IMR-90 (cell line): ENCODE data around the gene MRPL28. TPM values are rescaled to one million over a fixed set of nuclear protein-coding genes. Genes with fewer than 3 reads are reported as not detected.

Experiments
- ATAC-seq: fragments of 200-7000 bp; cut with Tn5 transposase; 2 replicates; pipeline ENCODE4 v1.9.1; 2020; ENCODE audit warnings: low read depth, mild to moderate bottlenecking, moderate library complexity
- BruUV-seq: library from RNA; stranded (reverse); fragments of 400-500 nt; replicated peaks from 2 replicates; lab custom pipeline; 2021; lab: Mats Ljungman, UMichigan
- CTCF ChIA-PET: fragments of 300-600 bp; formaldehyde crosslinking; extraction: SDS; loops from one replicate; lab custom pipeline; 2021; ENCODE audit warnings: antibody characterized with exemption; lab: Yijun Ruan, JAX
- POLR2A ChIA-PET: fragments of 300-600 bp; sonication (Branson Sonifier 250); formaldehyde crosslinking; loops from one replicate; lab custom pipeline; 2022; ENCODE audit warnings: antibody characterized with exemption; ENCODE audit not compliant: unreplicated experiment; lab: Charles Lee
- DNase-seq: peaks from one replicate; pipeline ENCODE4 v3.0.0; 2013
- H2AFZ ChIP-seq: replicated peaks from 2 replicates; pipeline ENCODE3; 2013; ENCODE audit warnings: low read length, mild to moderate bottlenecking; ENCODE audit not compliant: poor library complexity
- H2AK5ac ChIP-seq: 2 replicates; pipeline ENCODE4 v1.6.1; 2013; ENCODE audit warnings: low read depth, low read length, inconsistent platforms
- H2AK9ac ChIP-seq: replicated peaks from 2 replicates; pipeline ENCODE3; 2013; ENCODE audit warnings: mild to moderate bottlenecking, low read depth, low read length, moderate library complexity; ENCODE audit not compliant: poor library complexity
- H2BK120ac ChIP-seq: 2 replicates; pipeline ENCODE4 v1.6.1; 2013; ENCODE audit warnings: low read depth, low read length, inconsistent platforms
- H2BK15ac ChIP-seq: 3 replicates; pipeline ENCODE4 v1.6.1; 2013; ENCODE audit warnings: low read depth, low read length, inconsistent platforms
- H2BK20ac ChIP-seq: 2 replicates; pipeline ENCODE4 v1.6.1; 2013; ENCODE audit warnings: low read depth, mild to moderate bottlenecking, inconsistent platforms, low read length, moderate library complexity
- H2BK5ac ChIP-seq: 2 replicates; pipeline ENCODE4 v1.6.1; 2013; ENCODE audit warnings: mild to moderate bottlenecking, low read depth, low read length, inconsistent platforms; ENCODE audit not compliant: poor library complexity, severe bottlenecking
- H3K14ac ChIP-seq: replicated peaks from 2 replicates; pipeline ENCODE4 v1.6.1; 2013; ENCODE audit warnings: low read depth, low read length, inconsistent platforms
- H3K18ac ChIP-seq: 2 replicates; pipeline ENCODE4 v1.6.1; 2013; ENCODE audit warnings: low read depth, low read length, control low read depth
- H3K23ac ChIP-seq: 2 replicates; pipeline ENCODE4 v1.6.1; 2013; ENCODE audit warnings: low read depth, low read length, inconsistent platforms
- H3K27ac ChIP-seq: 2 replicates; pipeline ENCODE4 v1.5.1; 2013; ENCODE audit warnings: mild to moderate bottlenecking, control low read depth, low read length; ENCODE audit not compliant: insufficient read depth
- H3K27me3 ChIP-seq: 2 replicates; pipeline ENCODE4 v1.6.1; 2013; ENCODE audit warnings: low read length; ENCODE audit not compliant: control insufficient read depth, insufficient read depth
- H3K36me3 ChIP-seq: 2 replicates; pipeline ENCODE4 v1.6.1; 2013; ENCODE audit warnings: low read length, mixed read lengths; ENCODE audit not compliant: control insufficient read depth, insufficient read depth
- H3K4ac ChIP-seq: 2 replicates; pipeline ENCODE4 v1.6.1; 2013; ENCODE audit warnings: low read depth, low read length, inconsistent platforms
- H3K4me1 ChIP-seq: 2 replicates; pipeline ENCODE4 v1.6.1; 2013; ENCODE audit warnings: low read length, mixed read lengths; ENCODE audit not compliant: control insufficient read depth, insufficient read depth
- H3K4me2 ChIP-seq: 2 replicates; pipeline ENCODE4 v1.6.1; 2013; ENCODE audit warnings: low read depth, mild to moderate bottlenecking, control low read depth, low read length, moderate library complexity
- H3K4me3 ChIP-seq: 2 replicates; pipeline ENCODE4 v1.5.1; 2013; ENCODE audit warnings: low read depth, mild to moderate bottlenecking, control low read depth, low read length, moderate library complexity; ENCODE audit not compliant: insufficient read depth
- H3K56ac ChIP-seq: 2 replicates; pipeline ENCODE4 v1.6.1; 2013; ENCODE audit warnings: low read length, inconsistent platforms; ENCODE audit not compliant: insufficient read depth; ENCODE audit errors: extremely low read depth
- H3K79me1 ChIP-seq, 2 experiments: 2 replicates each; pipeline ENCODE4 v1.6.1; 2013; ENCODE audit warnings: low read length in 2 of 2, inconsistent platforms in 1 of 2, low read depth in 1 of 2
- H3K9ac ChIP-seq: 2 replicates; pipeline ENCODE4 v1.6.1; 2013; ENCODE audit warnings: low read depth, low read length, control low read depth
- H3K9me1 ChIP-seq: 2 replicates; pipeline ENCODE4 v1.6.1; 2013; ENCODE audit warnings: low read length, inconsistent platforms; ENCODE audit not compliant: insufficient read depth
- H3K9me3 ChIP-seq: 2 replicates; pipeline ENCODE4 v1.6.1; 2013; ENCODE audit warnings: low read length; ENCODE audit not compliant: control insufficient read depth, insufficient read depth
- H4K20me1 ChIP-seq: 2 replicates; pipeline ENCODE4 v1.6.1; 2013; ENCODE audit warnings: low read length, inconsistent platforms; ENCODE audit not compliant: insufficient read depth
- H4K5ac ChIP-seq: 2 replicates; pipeline ENCODE4 v1.6.1; 2013; ENCODE audit warnings: mild to moderate bottlenecking, low read depth, low read length, control low read depth
- H4K8ac ChIP-seq, 2 experiments: 2 replicates each; pipeline ENCODE4 v1.6.1; 2013; ENCODE audit warnings: low read depth in 2 of 2, low read length in 2 of 2, control low read depth in 1 of 2, inconsistent platforms in 1 of 2
- H4K91ac ChIP-seq: 2 replicates; pipeline ENCODE4 v1.6.1; 2013; ENCODE audit warnings: low read depth, low read length, inconsistent platforms; ENCODE audit not compliant: insufficient read depth
- BHLHE40 ChIP-seq: fragments of 150-350 bp; IDR thresholded peaks from 2 replicates; pipeline ENCODE4 v1.6.1; 2016; ENCODE audit warnings: mild to moderate bottlenecking, low read depth, low read length
- CEBPB ChIP-seq: IDR thresholded peaks from 2 replicates; pipeline ENCODE4 v1.6.1; 2012; ENCODE audit warnings: low read depth, low read length, improper control_type of control experiment
- CTCF ChIP-seq: conservative IDR thresholded peaks from 2 replicates; pipeline ENCODE4 v1.5.1; 2012; ENCODE audit warnings: mild to moderate bottlenecking, low read depth, low read length, improper control_type of control experiment
- ELK1 ChIP-seq: fragments of 150-350 bp; IDR thresholded peaks from 2 replicates; pipeline ENCODE4 v1.6.1; 2016; ENCODE audit warnings: low read depth, mild to moderate bottlenecking, low read length, moderate library complexity, borderline replicate concordance
- MXI1 ChIP-seq: IDR thresholded peaks from 2 replicates; pipeline ENCODE4 v1.6.1; 2012; ENCODE audit warnings: low read depth, mild to moderate bottlenecking, low read length, moderate library complexity, borderline replicate concordance
- NFE2L2 ChIP-seq: fragments of 150-350 bp; IDR thresholded peaks from 2 replicates; pipeline ENCODE4 v1.6.1; 2016; ENCODE audit warnings: low read depth, mild to moderate bottlenecking, low read length
- RAD21 ChIP-seq: IDR thresholded peaks from 2 replicates; pipeline ENCODE4 v1.6.1; 2012; ENCODE audit warnings: low read length, improper control_type of control experiment
- WGBS, 2 experiments: methylation state at CpG; one replicate each; pipeline versions ENCODE4 v1.1.5 to v1.1.7; 2013; ENCODE audit warnings: missing lambda C conversion rate in 2 of 2; ENCODE audit not compliant: insufficient read length in 1 of 2; ENCODE audit errors: extremely low coverage in 2 of 2; 5-methylcytosine and 5-hydroxymethylcytosine counted together
- dilution Hi-C: fragments of 300-500 bp; cut with HindIII; formaldehyde crosslinking; loops from one replicate; pipeline ENCODE4 v1.14.3; 2018; ENCODE audit warnings: low sequenced_read_pairs; ENCODE audit not compliant: unreplicated experiment
- in situ Hi-C: fragments of 300-500 bp; cut with MboI; formaldehyde crosslinking; loops from 3 replicates; pipeline ENCODE4 v1.14.3; 2019; ENCODE audit warnings: low sequenced_read_pairs, inconsistent platforms, mixed read lengths
- intact Hi-C: fragments of 100-400 bp; cut with micrococcal nuclease; formaldehyde crosslinking; loops from 2 replicates; pipeline ENCODE4 v1.10.0; 2022
- polyA plus RNA-seq, 3 experiments: library from polyadenylated mRNA; depleted of rRNA; stranded (reverse); fragments of >200 nt; gene quantifications; 2 replicates each; pipeline ENCODE4 v1.2.3, GENCODE V29; 2012; ENCODE audit warnings: low replicate concordance in 1 of 3
- total RNA-seq: library from RNA; depleted of rRNA; stranded (reverse); fragments of >200 nt; gene quantifications from 2 replicates; pipeline ENCODE4 v1.2.3, GENCODE V29; 2012

MRPL28 gene
- total and polyA plus RNA-seq, 2 of the 4 experiments (the other 2 are of a cell fraction), result 104 to 181 TPM

- TF ChIP-seq BHLHE40, result no peak
These were observed 44.8 kb downstream of the MRPL28 start (continued) for GRCh38 chr16:325375-326145.

GRCh38 chr16:324451-325334 lies 45.6 kb downstream of the MRPL28 start:
- no peak overlapping the region for H2BK120ac ChIP-seq
- ChIA-PET CTCF (no interaction called here), POLR2A (no interaction called here)
- H2AK5ac ChIP-seq, result no peak overlapping the region
- H2BK5ac ChIP-seq, result no peak overlapping the region
- no peak overlapping the region for H3K23ac ChIP-seq
- no peak overlapping the region for H4K8ac ChIP-seq
- H3K4me2 ChIP-seq, result no peak overlapping the region
- no peak overlapping the region for H3K18ac ChIP-seq
- no peaks in the 10 kb centered on the region for H3K27me3 ChIP-seq
- TF ChIP-seq ELK1 (no peak), NFE2L2 (no peak), RAD21 (no peak), CTCF (no peak), MXI1 (no peak), CEBPB (no peak)
- no peak overlapping the region for H3K56ac ChIP-seq
- peaks cover 32 to 68% of the 10 kb centered on the region in 2 experiments for H3K79me1 ChIP-seq
- H3K4ac ChIP-seq, result no peak overlapping the region
- ATAC-seq (no peak), DNase-seq (no peak)
- H3K14ac ChIP-seq, result no peak overlapping the region
- WGBS, 2 experiments, result 82% methylated on average over 41 of the region's 55 CpGs; no CpG with 5 or more reads in 1 of the 2 experiments
- no peak overlapping the region for H2AFZ ChIP-seq
- no TSS peak for BruUV-seq
- no peak overlapping the region for H2BK15ac ChIP-seq
- no peak overlapping the region for H4K5ac ChIP-seq
- H4K91ac ChIP-seq, result no peak overlapping the region
- H3K9me3 ChIP-seq, result no peaks in the 10 kb centered on the region
- H4K20me1 ChIP-seq, result peaks cover 80% of the 10 kb centered on the region
- peaks cover 26% of the 10 kb centered on the region for H3K9me1 ChIP-seq
- peaks cover 9% of the 10 kb centered on the region for H3K4me1 ChIP-seq
- H3K9ac ChIP-seq, result no peak overlapping the region
- H3K36me3 ChIP-seq, result no peaks in the 10 kb centered on the region; the same call in 1 of the 2 replicates
- H2AK9ac ChIP-seq, result peak overlapping the region; percentile 88
- dilution Hi-C loops (no loop called here), in situ Hi-C loops (no loop called here), intact Hi-C loops (no loop called here)
- H3K27ac ChIP-seq, result no peak overlapping the region
- H3K4me3 ChIP-seq, result no peak overlapping the region
- no peak overlapping the region for H2BK20ac ChIP-seq
